ENCODE measurements around the gene TMEM258.

The TMEM258 gene

GRCh38 chr11:61747192-61747966 is 45.0 kb downstream of the TMEM258 start:
- H3K27ac ChIP-seq, result no peak overlapping the region
- DNase-seq (ENCODE audit: low read depth, low spot score), result no peak

GRCh38 chr11:61746442-61747191 is 45.8 kb downstream of the TMEM258 start:
- no peak overlapping the region for H3K27ac ChIP-seq
- no peak for DNase-seq (ENCODE audit: low read depth, low spot score)

- DNase-seq (ENCODE audit: low read depth, low spot score), result no peak
- no peak overlapping the region for H3K27ac ChIP-seq
Measured at GRCh38 chr11:61745781-61746441, 46.5 kb downstream of the TMEM258 start.

GRCh38 chr11:61744609-61745156 is 47.7 kb downstream of the TMEM258 start:
- DNase-seq (ENCODE audit: low read depth, low spot score), result no peak
- H3K27ac ChIP-seq, result no peak overlapping the region

- H3K27ac ChIP-seq, result no peak overlapping the region
- DNase-seq (ENCODE audit: low read depth, low spot score), result no peak
Measured at GRCh38 chr11:61744181-61744580, 48.2 kb downstream of the TMEM258 start.

- DNase-seq (ENCODE audit: low read depth, low spot score), result no peak
- H3K27ac ChIP-seq, result no peak overlapping the region
Measured at GRCh38 chr11:61743486-61744095, 48.8 kb downstream of the TMEM258 start.

- no peak overlapping the region for H3K27ac ChIP-seq
- no peak for DNase-seq (ENCODE audit: low read depth, low spot score)
Measured at GRCh38 chr11:61742391-61742790, 50.0 kb downstream of the TMEM258 start.

- no peak overlapping the region for H3K27ac ChIP-seq
- no peak for DNase-seq (ENCODE audit: low read depth, low spot score)
Measured at GRCh38 chr11:61739966-61740365, 52.4 kb downstream of the TMEM258 start.

GRCh38 chr11:61739413-61739812 is 53.0 kb downstream of the TMEM258 start:
- no peak overlapping the region for H3K27ac ChIP-seq

More at GRCh38 chr11:61739413-61739812, 53.0 kb downstream of the TMEM258 start:
- DNase-seq (ENCODE audit: low read depth, low spot score), result no peak
